GM23338 (cell line): ENCODE results near the gene RCAN1. TPM values are rescaled to one million over a fixed set of nuclear protein-coding genes. Genes with fewer than 3 reads are reported as not detected.

Source experiments
- ATAC-seq: fragments of 200-7000 bp; cut with Tn5 transposase; 3 replicates; pipeline ENCODE4 v1.9.1; 2020
- DNase-seq: peaks from one replicate; pipeline ENCODE4 v3.0.0-alpha.2; 2015; ENCODE audit warnings: low spot score
- H2AFZ ChIP-seq: fragments of 200-600 bp; sonication (generic); 2 replicates; pipeline ENCODE4 v1.8.0; 2016; ENCODE audit warnings: antibody characterized with exemption, mild to moderate bottlenecking, moderate library complexity
- H3F3A ChIP-seq: fragments of 200-600 bp; sonication (generic); replicated peaks from 2 replicates; pipeline ENCODE4 v1.8.0; 2017; ENCODE audit warnings: antibody characterized with exemption, mixed run types, low read depth
- H3K27ac ChIP-seq: fragments of 200-600 bp; sonication (generic); 2 replicates; pipeline ENCODE4 v1.6.1; 2016; ENCODE audit warnings: low read depth
- H3K27me3 ChIP-seq: fragments of 200-600 bp; sonication (generic); 2 replicates; pipeline ENCODE4 v1.8.0; 2016; ENCODE audit warnings: mild to moderate bottlenecking, mixed run types, moderate library complexity; ENCODE audit not compliant: insufficient read depth
- H3K36me3 ChIP-seq: fragments of 200-600 bp; sonication (generic); 2 replicates; pipeline ENCODE4 v1.8.0; 2016; ENCODE audit warnings: mild to moderate bottlenecking; ENCODE audit not compliant: insufficient read depth
- H3K4me1 ChIP-seq: fragments of 200-600 bp; sonication (generic); 2 replicates; pipeline ENCODE4 v1.8.0; 2016; ENCODE audit warnings: mild to moderate bottlenecking, moderate library complexity; ENCODE audit not compliant: insufficient read depth
- H3K4me2 ChIP-seq: fragments of 200-600 bp; sonication (generic); 2 replicates; pipeline ENCODE4 v1.7.1; 2017; ENCODE audit warnings: mixed run types
- H3K4me3 ChIP-seq: fragments of 200-600 bp; sonication (generic); 2 replicates; pipeline ENCODE4 v1.6.1; 2016; ENCODE audit warnings: mixed run types
- H3K79me2 ChIP-seq: fragments of 200-600 bp; sonication (generic); replicated peaks from 2 replicates; pipeline ENCODE4 v1.8.0; 2017; ENCODE audit warnings: mild to moderate bottlenecking; ENCODE audit not compliant: insufficient read depth
- H3K9me2 ChIP-seq: fragments of 200-600 bp; sonication (generic); 2 replicates; pipeline ENCODE4 v1.8.0; 2017; ENCODE audit not compliant: insufficient read depth
- H4K20me1 ChIP-seq: fragments of 200-600 bp; sonication (generic); replicated peaks from 2 replicates; pipeline ENCODE4 v1.8.0; 2017; ENCODE audit warnings: mild to moderate bottlenecking; ENCODE audit not compliant: insufficient read depth
- H3K27ac Mint-ChIP-seq: 2 replicates; pipeline ENCODE4 v1.8.0; 2020; ENCODE audit warnings: inconsistent platforms, mild to moderate bottlenecking, moderate library complexity, mixed read lengths
- H3K27me3 Mint-ChIP-seq: 3 replicates; pipeline ENCODE4 v1.8.0; 2022; ENCODE audit warnings: low read depth, mild to moderate bottlenecking, moderate library complexity, mixed read lengths, inconsistent platforms; ENCODE audit not compliant: insufficient read depth, poor library complexity
- H3K36me3 Mint-ChIP-seq: 3 replicates; pipeline ENCODE4 v1.8.0; 2021; ENCODE audit warnings: low read depth, mild to moderate bottlenecking, inconsistent platforms, moderate library complexity, mixed read lengths
- H3K4me1 Mint-ChIP-seq: 3 replicates; pipeline ENCODE4 v1.8.0; 2020; ENCODE audit warnings: mild to moderate bottlenecking, inconsistent platforms, mixed read lengths
- H3K4me3 Mint-ChIP-seq: 3 replicates; pipeline ENCODE4 v1.8.0; 2021; ENCODE audit warnings: moderate library complexity, mild to moderate bottlenecking, inconsistent platforms, mixed read lengths
- H3K9me3 Mint-ChIP-seq: 3 replicates; pipeline ENCODE4 v1.8.0; 2020; ENCODE audit warnings: moderate library complexity, mild to moderate bottlenecking, inconsistent platforms, mixed read lengths
- CREB1 ChIP-seq: fragments of 250-450 bp; sonication (Bioruptor Pico); IDR thresholded peaks from 2 replicates; pipeline ENCODE4 v1.5.0; 2020; ENCODE audit warnings: low read depth, mild to moderate bottlenecking, moderate library complexity
- EZH2phosphoT487 ChIP-seq: fragments of 200-600 bp; sonication (generic); IDR thresholded peaks from one replicate; pipeline ENCODE4 v1.8.1; 2018; ENCODE audit warnings: antibody characterized with exemption; ENCODE audit not compliant: unreplicated experiment
- NANOG ChIP-seq: IDR thresholded peaks from 2 replicates; pipeline ENCODE4 v1.6.1; 2016; ENCODE audit warnings: antibody characterized with exemption, borderline replicate concordance
- POLR2AphosphoS5 ChIP-seq: IDR thresholded peaks from 2 replicates; pipeline ENCODE4 v1.6.1; 2016; ENCODE audit warnings: antibody characterized with exemption, low read depth
- STAT1 ChIP-seq: IDR thresholded peaks from one replicate; pipeline ENCODE4 v1.6.1; 2016; ENCODE audit warnings: antibody characterized with exemption; ENCODE audit not compliant: unreplicated experiment
- ZNF331 ChIP-seq: fragments of 250-450 bp; sonication (Bioruptor Pico); IDR thresholded peaks from 2 replicates; pipeline ENCODE4 v1.5.0; 2020; ENCODE audit warnings: low read depth, mild to moderate bottlenecking, moderate library complexity
- polyA plus RNA-seq: library from polyadenylated mRNA; unstranded; fragments of >200 nt; fragmentation: Nextera tagmentation; extraction: Ambion mirVana; gene quantifications from 2 replicates; pipeline ENCODE4 v1.2.1, GENCODE V29; 2016
- total RNA-seq: library from RNA; depleted of rRNA; stranded (reverse); fragments of >200 nt; shearing (Covaris generic); gene quantifications from 2 replicates; pipeline ENCODE4 v1.2.3, GENCODE V29; 2014
- TF ChIP-seq, protein P1 (sequence below), 2 experiments: fragments of 200-600 bp in 1 of 2; sonication (generic) in 1 of 2; conservative IDR thresholded peaks; 2 replicates each; pipeline versions ENCODE4 v1.5.1 to v1.6.1; 2016 to 2017; ENCODE audit warnings: antibody characterized with exemption in 2 of 2, low read depth in 2 of 2, mild to moderate bottlenecking in 2 of 2, moderate library complexity in 1 of 2
- TF ChIP-seq, protein P2 (sequence below): IDR thresholded peaks from 2 replicates; pipeline ENCODE4 v1.6.1; 2016; ENCODE audit warnings: antibody characterized with exemption
- TF ChIP-seq, protein P3 (sequence below): fragments of 250-450 bp; sonication (Bioruptor Pico); IDR thresholded peaks from 2 replicates; pipeline ENCODE4 v1.5.0; 2020; ENCODE audit warnings: mild to moderate bottlenecking, moderate library complexity

RCAN1 gene
- total and polyA plus RNA-seq, 2 experiments from 2014 or later = 3.7 to 5.2 TPM

DNA sequence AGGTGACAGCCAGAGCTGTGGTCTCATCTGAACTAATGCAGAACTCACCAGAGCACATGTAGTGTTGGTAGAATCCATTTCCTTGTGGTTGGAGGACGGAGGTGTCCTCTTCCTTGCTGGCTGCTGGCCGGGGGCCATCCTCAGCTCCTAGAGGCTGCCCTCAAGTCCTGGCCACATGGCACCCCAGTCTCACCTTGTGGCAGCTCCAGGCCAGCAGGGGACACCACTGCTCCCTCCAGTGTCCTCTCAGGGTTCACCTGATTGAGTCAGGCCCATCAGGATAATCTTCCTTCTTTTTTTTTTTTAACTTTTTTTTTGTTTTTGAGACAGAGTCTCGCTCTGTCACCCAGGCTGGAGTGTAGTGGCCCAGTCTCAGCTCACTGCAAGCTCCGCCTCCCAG, 105.8 kb downstream of the RCAN1 start:
- Mint-ChIP-seq H3K36me3 (no peaks in the 10 kb centered on the region), H3K27me3 (peaks cover 2% of the 10 kb centered on the region), H3K9me3 (no peaks in the 10 kb centered on the region), H3K4me1 (no peaks in the 10 kb centered on the region), H3K4me3 (no peak overlapping the region), H3K27ac (no peak overlapping the region)
- H3K79me2 ChIP-seq = no peaks in the 10 kb centered on the region
- no peak overlapping the region for H3K4me3 ChIP-seq
- H3K9me2 ChIP-seq = no peaks in the 10 kb centered on the region
- no peak overlapping the region for H3K4me2 ChIP-seq
- DNase-seq (peak; percentile 33), ATAC-seq (no peak)
- H3K36me3 ChIP-seq = no peaks in the 10 kb centered on the region
- H4K20me1 ChIP-seq = no peaks in the 10 kb centered on the region
- no peaks in the 10 kb centered on the region for H3F3A ChIP-seq
- TF ChIP-seq, protein P1, sequence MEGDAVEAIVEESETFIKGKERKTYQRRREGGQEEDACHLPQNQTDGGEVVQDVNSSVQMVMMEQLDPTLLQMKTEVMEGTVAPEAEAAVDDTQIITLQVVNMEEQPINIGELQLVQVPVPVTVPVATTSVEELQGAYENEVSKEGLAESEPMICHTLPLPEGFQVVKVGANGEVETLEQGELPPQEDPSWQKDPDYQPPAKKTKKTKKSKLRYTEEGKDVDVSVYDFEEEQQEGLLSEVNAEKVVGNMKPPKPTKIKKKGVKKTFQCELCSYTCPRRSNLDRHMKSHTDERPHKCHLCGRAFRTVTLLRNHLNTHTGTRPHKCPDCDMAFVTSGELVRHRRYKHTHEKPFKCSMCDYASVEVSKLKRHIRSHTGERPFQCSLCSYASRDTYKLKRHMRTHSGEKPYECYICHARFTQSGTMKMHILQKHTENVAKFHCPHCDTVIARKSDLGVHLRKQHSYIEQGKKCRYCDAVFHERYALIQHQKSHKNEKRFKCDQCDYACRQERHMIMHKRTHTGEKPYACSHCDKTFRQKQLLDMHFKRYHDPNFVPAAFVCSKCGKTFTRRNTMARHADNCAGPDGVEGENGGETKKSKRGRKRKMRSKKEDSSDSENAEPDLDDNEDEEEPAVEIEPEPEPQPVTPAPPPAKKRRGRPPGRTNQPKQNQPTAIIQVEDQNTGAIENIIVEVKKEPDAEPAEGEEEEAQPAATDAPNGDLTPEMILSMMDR (conservative IDR thresholded peaks at IDR 0.05; ENCODE audit: low read depth in 2 of 2) = peak; percentile 29 to 61; a peak in 3 of 4 replicates
- TF ChIP-seq, protein P2, sequence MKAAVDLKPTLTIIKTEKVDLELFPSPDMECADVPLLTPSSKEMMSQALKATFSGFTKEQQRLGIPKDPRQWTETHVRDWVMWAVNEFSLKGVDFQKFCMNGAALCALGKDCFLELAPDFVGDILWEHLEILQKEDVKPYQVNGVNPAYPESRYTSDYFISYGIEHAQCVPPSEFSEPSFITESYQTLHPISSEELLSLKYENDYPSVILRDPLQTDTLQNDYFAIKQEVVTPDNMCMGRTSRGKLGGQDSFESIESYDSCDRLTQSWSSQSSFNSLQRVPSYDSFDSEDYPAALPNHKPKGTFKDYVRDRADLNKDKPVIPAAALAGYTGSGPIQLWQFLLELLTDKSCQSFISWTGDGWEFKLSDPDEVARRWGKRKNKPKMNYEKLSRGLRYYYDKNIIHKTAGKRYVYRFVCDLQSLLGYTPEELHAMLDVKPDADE = no peak
- TF ChIP-seq ZNF331 = no peak
- no peak overlapping the region for H3K27ac ChIP-seq
- H3K4me1 ChIP-seq = no peaks in the 10 kb centered on the region
- no peak overlapping the region for H2AFZ ChIP-seq
- H3K27me3 ChIP-seq = no peaks in the 10 kb centered on the region

DNA sequence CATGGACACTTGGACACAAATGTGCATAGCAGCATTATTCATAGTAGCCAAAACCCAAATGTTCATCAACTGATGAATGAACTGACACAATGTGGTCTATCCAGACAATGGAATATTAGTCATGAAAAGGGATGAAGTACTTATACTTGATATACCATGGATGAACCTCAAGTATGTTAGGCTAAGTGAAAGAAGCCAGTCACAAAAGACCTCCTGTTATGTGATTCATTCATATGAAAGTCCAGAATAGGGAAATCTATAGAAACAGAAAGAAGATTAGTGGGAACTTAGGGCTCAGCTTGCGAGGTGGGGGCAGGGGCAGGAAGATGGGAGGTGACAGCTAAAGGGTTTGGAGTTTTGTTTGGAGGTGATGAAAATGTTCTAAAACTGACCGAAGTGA, 110.3 kb downstream of the RCAN1 start:
- Histone ChIP-seq H3F3A (no peaks in the 10 kb centered on the region), H3K36me3 (no peaks in the 10 kb centered on the region), H4K20me1 (no peaks in the 10 kb centered on the region), H3K4me3 (no peak overlapping the region), H2AFZ (no peak overlapping the region), H3K27ac (no peak overlapping the region), H3K27me3 (no peaks in the 10 kb centered on the region), H3K79me2 (no peaks in the 10 kb centered on the region), H3K9me2 (0 out of 2 replicates have a peak, but pooled peaks cover 8% of the 10 kb centered on the region), H3K4me1 (no peaks in the 10 kb centered on the region), H3K4me2 (no peak overlapping the region)
- ATAC-seq (no peak), DNase-seq (no peak)
- no peaks in the 10 kb centered on the region for H3K36me3 Mint-ChIP-seq
- H3K27me3 Mint-ChIP-seq = peaks cover 5% of the 10 kb centered on the region
- H3K4me3 Mint-ChIP-seq = no peak overlapping the region
- no peaks in the 10 kb centered on the region for H3K4me1 Mint-ChIP-seq
- H3K9me3 Mint-ChIP-seq = no peaks in the 10 kb centered on the region; the same call in 2 of the 3 replicates
- H3K27ac Mint-ChIP-seq = no peak overlapping the region
- TF ChIP-seq NANOG = no peak
- TF ChIP-seq, protein P1 (conservative IDR thresholded peaks at IDR 0.05; ENCODE audit: low read depth in 2 of 2) = no peak
- no peak for TF ChIP-seq ZNF331
- TF ChIP-seq, protein P2 = no peak
- TF ChIP-seq STAT1 = no peak
- TF ChIP-seq, protein P3, sequence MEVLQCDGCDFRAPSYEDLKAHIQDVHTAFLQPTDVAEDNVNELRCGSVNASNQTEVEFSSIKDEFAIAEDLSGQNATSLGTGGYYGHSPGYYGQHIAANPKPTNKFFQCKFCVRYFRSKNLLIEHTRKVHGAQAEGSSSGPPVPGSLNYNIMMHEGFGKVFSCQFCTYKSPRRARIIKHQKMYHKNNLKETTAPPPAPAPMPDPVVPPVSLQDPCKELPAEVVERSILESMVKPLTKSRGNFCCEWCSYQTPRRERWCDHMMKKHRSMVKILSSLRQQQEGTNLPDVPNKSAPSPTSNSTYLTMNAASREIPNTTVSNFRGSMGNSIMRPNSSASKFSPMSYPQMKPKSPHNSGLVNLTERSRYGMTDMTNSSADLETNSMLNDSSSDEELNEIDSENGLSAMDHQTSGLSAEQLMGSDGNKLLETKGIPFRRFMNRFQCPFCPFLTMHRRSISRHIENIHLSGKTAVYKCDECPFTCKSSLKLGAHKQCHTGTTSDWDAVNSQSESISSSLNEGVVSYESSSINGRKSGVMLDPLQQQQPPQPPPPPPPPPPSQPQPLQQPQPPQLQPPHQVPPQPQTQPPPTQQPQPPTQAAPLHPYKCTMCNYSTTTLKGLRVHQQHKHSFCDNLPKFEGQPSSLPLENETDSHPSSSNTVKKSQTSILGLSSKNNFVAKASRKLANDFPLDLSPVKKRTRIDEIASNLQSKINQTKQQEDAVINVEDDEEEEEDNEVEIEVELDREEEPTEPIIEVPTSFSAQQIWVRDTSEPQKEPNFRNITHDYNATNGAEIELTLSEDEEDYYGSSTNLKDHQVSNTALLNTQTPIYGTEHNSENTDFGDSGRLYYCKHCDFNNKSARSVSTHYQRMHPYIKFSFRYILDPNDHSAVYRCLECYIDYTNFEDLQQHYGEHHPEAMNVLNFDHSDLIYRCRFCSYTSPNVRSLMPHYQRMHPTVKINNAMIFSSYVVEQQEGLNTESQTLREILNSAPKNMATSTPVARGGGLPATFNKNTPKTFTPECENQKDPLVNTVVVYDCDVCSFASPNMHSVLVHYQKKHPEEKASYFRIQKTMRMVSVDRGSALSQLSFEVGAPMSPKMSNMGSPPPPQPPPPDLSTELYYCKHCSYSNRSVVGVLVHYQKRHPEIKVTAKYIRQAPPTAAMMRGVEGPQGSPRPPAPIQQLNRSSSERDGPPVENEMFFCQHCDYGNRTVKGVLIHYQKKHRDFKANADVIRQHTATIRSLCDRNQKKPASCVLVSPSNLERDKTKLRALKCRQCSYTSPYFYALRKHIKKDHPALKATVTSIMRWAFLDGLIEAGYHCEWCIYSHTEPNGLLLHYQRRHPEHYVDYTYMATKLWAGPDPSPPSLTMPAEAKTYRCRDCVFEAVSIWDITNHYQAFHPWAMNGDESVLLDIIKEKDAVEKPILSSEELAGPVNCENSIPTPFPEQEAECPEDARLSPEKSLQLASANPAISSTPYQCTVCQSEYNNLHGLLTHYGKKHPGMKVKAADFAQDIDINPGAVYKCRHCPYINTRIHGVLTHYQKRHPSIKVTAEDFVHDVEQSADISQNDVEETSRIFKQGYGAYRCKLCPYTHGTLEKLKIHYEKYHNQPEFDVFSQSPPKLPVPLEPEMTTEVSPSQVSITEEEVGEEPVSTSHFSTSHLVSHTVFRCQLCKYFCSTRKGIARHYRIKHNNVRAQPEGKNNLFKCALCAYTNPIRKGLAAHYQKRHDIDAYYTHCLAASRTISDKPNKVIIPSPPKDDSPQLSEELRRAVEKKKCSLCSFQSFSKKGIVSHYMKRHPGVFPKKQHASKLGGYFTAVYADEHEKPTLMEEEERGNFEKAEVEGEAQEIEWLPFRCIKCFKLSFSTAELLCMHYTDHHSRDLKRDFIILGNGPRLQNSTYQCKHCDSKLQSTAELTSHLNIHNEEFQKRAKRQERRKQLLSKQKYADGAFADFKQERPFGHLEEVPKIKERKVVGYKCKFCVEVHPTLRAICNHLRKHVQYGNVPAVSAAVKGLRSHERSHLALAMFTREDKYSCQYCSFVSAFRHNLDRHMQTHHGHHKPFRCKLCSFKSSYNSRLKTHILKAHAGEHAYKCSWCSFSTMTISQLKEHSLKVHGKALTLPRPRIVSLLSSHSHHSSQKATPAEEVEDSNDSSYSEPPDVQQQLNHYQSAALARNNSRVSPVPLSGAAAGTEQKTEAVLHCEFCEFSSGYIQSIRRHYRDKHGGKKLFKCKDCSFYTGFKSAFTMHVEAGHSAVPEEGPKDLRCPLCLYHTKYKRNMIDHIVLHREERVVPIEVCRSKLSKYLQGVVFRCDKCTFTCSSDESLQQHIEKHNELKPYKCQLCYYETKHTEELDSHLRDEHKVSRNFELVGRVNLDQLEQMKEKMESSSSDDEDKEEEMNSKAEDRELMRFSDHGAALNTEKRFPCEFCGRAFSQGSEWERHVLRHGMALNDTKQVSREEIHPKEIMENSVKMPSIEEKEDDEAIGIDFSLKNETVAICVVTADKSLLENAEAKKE = no peak
- TF ChIP-seq EZH2phosphoT487 = no peak
- TF ChIP-seq POLR2AphosphoS5 = no peak
- no peak for TF ChIP-seq CREB1 (CRISPR knock-in tag)
